ENCODE measurements around the gene NTSR2.

The NTSR2 gene

DNA sequence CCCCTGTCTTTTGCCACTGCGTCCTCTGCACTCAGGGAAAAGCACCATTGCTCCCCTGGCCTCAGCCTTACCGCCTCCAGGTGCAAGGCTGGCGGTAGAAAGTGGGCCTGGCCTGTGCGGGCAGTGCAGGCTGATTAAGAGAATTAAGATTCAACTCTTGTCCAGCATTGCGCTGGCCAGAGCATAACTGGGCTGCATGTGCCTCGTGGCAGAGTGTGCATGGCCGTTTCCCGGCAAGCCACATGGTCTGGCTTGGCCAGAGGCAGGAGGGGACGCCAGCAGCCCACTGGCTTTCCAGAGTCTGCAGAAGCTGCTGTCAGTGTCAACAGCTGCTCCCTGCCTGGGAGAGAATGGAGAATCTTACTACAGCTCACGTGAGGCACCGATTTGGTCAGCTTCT lies 12.3 kb downstream of the NTSR2 start:
- no peak for DNase-seq (ENCODE audit: low read depth)

DNA sequence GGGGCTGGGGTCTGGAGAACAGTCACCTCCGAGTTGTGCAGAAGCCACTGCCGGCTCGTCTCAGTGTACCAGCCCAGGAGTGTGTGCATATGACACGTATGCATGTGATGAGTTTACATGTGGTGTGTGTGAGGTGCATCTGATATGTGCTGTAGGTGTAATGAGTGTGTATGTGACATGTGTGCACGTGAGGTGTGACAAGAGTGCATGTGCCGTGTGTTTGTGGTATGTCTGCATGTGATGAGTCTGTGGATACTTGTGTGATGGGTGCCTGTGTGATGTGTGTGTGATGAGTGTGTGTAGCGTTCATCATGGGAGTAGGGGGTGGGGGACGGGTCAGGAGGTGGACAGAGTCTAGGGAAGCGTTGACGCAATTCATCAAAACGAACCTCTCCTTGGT lies 12.8 kb downstream of the NTSR2 start:
- no peak for DNase-seq (ENCODE audit: low read depth)

DNA sequence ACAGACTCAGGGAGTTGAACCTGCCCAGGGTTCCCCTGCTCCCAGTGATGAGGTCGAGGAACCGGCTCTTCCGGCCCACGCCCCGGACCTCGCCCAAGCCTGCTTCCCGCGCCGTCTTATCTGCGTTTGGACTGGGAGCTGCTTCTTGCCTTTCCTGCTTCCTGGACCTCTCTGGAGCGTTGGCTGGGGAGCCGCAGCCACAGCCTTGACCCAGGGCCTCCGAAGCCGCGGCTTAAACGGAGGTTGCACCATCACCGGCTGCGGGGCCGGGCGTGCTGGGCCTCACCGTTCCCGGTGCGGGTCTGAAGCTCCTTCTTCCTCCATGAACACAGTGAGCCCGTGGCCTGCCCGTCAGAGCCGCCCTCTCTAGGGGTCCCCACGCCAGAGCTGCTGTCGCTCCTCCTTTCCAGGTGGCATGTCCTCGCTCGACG lies 13.3 kb downstream of the NTSR2 start:
- DNase-seq (ENCODE audit: low read depth) = no peak

DNA sequence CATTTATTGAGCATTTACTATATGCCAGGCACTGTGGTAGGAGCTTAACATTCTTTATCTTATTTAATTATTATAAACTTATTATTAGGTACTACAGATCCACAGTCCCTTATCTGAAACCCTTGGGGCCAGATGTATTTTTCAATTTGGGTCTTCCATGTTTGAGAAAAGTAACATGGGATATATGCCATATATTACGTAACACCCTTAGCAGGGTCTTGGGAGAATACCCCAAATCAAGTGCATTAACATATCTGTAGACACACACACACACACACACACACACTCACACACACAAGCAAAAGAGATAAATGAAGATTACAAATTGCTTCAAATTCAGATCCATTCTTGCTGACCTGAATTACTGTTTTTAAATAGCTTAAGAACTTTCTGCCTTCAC lies 13.7 kb downstream of the NTSR2 start:
- DNase-seq (ENCODE audit: low read depth) = no peak

DNA sequence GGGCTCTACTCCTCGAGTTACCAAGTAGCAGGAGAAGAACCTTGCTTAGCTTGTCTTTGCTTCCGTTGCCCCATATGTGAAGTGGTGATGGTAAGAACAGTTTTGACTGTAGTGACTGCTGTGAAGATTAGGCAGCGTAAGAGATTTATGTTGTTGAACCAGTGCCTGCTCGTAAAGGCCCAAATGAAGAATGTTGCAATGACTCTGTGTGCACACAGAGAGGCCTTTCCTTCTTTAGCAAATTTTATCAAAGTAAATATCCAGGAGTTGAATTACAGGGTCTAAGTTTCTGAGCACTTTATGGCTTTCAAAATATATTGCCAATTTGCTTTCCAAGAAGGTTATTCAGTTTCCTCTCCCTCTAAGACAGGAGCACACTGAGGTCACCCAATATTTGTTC lies 14.5 kb downstream of the NTSR2 start:
- no peak for DNase-seq (ENCODE audit: low read depth)

DNA sequence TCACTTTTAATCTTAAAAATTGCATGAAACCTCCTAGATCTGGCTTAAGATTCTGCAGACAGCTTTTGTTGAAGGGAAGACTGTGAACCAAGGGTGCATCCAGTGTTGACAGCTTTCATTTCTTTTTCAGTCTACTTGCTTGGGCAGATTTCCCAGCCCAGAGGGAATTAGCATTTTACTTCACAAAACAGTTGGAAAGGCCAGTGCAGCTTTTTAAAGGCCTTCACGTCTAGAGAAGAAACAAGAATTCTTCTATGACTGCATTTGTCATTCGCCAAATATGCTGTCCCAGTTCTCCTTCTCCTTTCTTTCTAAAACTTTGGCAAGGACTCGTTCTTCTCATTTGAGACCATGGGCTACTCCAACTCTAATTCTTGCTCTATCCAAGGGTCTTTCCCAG lies 17.4 kb downstream of the NTSR2 start:
- peak; percentile 13 for DNase-seq (ENCODE audit: low read depth)

DNA sequence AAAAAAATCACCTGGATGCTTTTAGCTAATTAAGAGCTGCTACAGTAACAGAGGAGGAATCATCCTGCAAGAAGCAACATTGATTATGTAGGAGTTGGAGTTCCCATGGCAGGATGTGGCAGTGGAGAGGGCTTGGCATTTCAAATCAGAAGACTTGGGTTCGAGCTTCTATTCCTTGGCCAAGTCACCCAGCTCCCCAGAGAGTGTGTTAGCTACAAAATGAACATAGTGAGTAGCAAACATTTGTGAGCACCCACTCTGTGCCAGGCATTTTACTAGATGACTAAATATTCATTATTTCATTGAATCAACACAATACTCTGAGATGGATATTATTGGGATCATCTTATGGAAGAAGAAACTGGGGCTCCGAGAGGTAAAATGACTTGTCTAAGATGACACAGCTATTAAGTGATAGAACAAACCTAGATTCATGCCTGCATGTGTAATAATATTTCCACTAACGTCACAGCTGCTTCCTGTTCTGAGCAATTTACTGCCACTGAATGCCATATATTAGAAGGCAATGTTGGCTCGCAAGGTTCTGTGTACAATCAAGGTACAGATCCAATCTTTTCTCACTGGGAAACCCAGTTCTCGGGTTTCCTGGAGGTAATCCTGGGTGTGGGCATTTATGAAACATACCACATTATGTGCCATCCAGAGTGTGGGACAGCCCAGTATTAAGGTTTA lies 18.0 kb downstream of the NTSR2 start:
- no peak for DNase-seq (ENCODE audit: low read depth)

DNA sequence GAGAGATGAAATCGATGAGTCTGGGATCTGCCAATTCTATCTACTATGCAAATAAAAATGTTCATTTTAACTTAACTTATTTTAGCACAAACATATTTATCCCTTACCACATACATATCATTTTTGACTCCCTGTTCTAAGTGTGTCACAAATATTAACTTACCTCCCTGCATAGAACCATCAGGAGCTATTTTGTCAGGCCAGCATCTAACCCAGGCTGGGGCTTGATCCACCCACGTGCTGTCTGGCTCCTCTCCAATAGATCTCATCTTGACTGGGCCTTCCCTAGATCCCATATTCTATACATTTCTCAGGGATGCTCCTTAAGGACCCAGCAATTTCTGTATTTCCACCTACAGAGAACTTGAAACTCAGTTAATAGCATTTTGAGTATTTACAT lies 20.9 kb downstream of the NTSR2 start:
- DNase-seq (ENCODE audit: low read depth) = no peak

DNA sequence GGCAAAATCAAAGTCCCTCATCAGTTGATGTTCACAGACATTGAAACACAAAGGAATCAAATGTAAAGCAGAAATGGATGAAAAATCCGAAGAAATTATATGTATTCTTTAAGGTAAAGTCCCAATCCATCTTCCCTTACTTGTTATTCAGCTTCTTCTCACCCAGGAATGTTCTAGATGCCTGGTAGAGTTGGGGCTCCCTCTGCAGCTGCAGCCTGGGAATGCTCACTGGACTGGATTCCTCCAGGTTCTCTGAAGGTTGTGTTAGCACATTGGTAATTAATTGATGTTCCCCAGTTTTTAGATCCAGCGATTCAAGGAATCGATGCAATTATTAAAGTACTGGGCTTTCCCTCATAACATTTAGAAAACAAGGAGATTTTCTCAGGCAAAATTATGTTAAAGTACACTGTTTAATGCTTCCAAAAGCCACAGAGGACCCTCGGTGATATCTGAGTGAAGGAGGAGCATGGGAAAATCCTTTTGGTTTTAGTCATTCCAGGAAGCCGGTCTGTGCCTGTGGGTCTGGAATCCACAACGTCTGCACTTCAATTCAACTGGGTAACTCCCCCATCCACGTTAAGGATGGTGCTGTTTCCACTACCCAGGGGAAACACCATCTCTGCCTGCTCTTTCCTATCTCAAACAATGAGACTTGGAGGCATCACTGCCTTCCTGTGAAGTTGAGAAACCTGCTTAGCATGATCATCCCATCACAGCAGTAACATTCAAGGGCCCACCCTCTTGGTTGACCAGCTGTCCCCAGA lies 22.0 kb downstream of the NTSR2 start:
- no peak for DNase-seq (ENCODE audit: low read depth)

DNA sequence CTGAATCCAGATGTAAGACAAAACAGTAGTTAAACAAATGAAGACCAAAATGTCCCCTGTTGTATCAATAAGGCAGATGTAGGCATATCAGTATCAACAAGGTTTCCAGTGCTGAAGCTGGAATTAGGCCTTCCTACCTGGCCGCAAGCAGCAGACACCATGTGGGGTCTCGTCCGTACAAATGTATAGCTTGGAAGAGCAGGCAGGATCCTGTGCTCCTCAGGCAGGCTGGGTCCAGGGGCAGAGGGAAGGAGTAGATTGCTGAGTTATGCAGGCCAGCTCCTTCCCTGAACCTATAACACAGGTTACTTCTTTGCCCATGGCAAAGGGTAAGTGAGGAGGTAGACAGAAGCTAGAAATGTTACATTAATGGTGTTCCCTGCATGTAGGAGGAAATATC lies 23.5 kb downstream of the NTSR2 start:
- DNase-seq (ENCODE audit: low read depth) = no peak

DNA sequence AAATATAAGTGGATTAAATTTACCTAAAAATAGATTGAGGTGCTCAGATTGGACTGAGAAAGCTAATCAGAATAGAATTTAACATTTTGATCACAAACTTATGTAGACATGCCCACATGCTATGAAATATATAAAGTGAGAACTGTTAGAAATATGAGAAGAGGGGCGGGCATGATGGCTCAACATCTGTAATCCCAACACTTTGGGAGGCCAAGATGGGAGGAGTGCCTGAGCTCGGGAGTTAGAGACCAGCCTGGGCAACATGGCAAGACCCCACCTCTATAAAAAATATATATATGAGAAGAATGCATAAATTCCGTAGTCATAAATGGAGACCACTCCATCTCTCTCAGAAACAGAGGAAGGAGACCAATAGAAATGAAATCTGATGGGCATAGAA lies 25.7 kb downstream of the NTSR2 start:
- DNase-seq (ENCODE audit: low read depth) = no peak

DNA sequence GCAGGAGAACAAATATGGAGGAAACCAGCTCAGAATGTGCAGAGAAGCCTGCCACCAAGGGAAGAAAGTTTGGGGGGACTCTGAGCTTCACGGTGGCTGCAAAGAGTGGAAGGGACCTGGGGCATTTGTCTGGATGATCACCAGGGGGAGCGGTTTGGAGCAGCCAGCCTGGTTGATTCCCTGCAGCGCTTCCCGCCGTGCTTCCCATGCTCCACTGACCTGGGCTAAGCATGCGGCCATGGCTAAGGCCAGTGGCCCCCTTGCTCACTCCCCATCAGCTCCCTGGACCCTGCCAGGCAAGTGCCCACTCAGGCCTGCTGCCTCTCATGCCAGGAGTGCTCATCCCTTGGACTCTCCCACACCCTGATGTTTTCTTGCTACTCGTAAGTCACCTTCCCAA lies 27.0 kb downstream of the NTSR2 start:
- DNase-seq (ENCODE audit: low read depth) = no peak

DNA sequence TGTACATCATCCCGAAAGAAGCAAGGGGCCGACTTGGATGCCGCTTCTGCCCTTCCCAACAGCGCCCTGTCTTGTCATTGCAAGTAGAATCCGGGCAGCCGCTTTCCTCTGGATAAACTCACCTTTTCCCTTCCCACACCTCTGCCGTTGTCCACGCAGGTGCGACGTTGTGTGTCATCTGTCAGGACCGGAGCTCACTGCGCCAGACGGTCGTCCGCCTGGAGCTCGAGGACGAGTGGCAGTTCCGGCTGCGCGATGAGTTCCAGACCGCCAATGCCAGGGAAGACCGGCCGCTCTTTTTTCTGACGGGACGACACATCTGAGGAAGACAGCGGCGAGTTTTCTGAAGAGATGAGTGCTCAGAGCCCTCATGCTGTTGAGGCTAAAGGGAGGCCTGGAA lies 29.9 kb downstream of the NTSR2 start:
- no peak for DNase-seq (ENCODE audit: low read depth)

DNA sequence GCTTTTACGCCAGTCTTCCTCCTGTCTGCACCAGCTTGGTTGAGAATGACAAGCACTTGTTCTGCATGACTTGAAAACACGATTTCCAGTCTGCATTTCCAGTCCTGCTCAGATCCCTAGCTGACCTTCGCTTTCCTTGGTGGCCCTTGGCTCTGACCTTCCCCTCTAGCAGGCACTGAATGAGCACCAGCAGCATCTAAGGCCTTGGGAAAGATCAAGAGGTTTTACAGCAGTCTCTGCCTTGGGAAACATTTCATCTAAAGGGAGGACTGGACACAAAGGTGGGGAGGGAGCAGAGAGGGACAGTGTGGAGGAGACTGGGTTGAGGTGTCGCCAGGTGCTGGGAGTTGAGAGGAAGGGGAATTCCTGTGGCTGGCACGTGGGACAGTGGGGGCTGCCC lies 30.5 kb downstream of the NTSR2 start:
- no peak for DNase-seq (ENCODE audit: low read depth)

DNA sequence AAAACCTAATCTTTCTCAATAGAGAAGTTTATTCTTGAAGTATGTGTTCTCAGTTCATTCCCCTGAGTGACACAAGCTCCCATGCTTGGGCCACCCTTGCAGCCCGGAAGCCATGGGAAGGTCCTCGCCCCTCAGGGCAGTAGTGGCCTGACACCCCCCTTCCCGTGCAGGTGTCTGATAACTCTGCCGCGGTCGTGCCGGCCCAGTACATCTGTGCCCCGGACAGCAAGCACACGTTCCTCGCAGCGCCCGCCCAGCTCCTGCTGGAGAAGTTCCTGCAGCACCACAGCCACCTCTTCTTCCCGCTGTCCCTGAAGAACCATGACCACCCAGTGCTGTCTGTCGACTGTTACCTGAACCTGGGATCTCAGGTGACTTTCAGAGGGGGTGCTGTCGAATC lies 32.4 kb downstream of the NTSR2 start:
- no peak for DNase-seq (ENCODE audit: low read depth)

DNA sequence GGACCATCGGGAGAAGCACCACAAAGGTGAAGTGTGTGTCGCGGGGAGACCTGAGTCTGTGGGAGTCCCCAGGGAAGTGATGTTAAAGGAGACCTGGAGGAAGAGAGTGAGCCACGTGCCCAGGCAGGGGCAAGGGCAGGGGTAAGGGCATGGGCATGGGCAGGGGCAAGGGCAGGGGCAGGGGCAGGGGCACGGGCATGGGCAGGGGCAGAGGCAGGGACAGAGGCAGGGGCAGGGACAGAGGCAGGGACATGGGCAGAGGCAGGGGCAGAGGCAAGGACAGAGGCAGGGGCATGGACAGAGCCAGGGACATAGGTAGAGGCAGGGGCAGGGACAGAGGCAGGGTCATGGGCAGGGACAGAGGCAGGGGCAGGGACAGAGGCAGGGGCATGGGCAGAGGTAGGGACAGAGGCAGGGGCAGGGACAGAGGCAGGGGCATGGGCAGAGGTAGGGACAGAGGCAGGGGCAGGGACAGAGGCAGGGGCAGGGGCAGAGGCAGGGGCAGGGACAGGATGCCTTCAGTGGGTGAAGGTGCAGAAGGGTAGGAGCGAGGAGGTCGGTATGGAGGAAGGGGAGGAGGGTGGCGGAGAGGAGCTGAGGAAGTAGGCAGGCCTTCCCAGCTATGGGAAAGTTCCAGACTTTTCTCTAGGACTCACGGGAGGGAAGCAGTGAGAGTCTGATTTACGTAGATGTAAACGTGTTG lies 33.3 kb downstream of the NTSR2 start:
- DNase-seq (ENCODE audit: low read depth) = no peak

DNA sequence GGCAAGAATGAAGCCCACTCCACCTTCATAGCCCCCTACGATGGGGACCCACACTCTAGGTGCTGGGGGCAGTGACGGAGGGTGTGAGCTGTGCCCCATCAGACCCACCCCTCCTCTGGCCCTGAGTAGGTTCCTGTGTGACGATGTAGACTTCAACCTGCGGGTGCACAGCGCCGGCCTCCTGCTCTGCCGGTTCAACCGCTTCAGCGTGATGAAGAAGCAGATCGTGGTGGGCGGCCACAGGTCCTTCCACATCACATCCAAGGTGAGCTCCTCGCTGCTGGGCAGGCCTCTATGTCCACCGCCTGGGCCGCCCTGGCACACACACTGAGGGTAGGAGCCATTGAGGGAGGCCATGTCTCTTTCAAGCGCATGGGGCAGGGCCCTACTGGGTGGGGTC lies 34.9 kb downstream of the NTSR2 start:
- no peak for DNase-seq (ENCODE audit: low read depth)

DNA sequence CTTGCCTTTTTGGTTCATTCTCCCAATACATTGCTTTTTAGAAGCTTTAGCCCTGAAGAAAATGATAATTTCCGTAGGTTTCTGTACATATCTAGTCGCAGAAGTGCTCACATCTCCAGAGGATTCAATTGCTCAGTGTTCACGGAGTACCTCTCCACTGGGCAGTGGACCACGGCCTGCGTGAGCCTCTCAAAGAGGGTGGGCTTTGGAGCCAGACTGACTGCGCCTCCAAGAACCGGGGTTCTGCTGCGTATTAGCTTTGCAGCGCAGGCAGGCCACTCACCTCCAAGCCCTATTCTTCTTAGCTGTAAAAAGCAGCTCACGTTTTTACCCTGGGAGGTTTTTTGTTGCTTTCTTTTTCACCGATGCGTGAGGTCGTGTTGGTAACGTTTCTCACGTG lies 35.4 kb downstream of the NTSR2 start:
- no peak for DNase-seq (ENCODE audit: low read depth)

DNA sequence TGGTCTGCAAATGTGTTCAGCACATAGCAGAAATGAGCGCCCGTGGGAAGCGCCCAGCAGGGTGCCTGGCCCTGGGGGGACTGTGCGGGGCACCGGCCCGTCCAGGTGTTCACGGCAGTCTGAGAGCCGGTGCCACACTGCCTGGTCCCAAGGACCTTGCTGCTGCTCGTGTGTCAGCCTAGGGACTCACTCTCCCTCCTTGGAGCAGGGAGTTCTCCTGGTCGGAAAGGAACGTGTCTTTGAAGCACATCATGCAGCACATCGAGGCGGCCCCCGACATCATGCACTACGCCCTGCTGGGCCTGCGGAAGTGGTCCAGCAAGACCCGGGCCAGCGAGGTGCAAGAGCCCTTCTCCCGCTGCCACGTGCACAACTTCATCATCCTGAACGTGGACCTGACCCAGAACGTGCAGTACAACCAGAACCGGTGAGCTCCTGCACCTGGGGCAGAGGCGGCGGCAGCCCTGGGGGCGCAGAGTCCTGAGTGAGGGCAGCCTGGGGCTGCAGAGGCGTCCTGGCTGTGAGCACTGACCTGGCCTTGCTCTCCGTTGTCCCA lies 36.0 kb downstream of the NTSR2 start:
- DNase-seq (ENCODE audit: low read depth) = no peak

DNA sequence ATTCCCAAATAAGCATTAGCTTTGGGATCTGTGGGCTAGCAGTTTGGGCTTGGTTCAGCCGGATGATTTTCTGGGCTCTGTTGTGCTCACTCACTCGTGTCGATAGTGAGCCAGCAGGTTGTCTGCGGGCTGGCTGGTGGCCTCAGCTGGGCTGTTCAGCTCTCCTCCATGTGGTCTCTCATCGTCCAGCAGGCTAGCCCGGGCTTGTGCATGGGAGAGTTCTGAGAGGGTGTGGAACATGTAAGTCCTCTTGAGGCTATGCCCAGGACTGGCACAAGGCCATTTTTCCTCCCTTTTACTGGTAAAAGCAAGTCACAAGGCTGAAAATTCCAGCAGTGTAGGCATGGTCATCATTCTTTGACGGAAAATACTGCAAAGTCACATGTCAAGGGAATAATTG lies 38.5 kb downstream of the NTSR2 start:
- DNase-seq (ENCODE audit: low read depth) = no peak

DNA sequence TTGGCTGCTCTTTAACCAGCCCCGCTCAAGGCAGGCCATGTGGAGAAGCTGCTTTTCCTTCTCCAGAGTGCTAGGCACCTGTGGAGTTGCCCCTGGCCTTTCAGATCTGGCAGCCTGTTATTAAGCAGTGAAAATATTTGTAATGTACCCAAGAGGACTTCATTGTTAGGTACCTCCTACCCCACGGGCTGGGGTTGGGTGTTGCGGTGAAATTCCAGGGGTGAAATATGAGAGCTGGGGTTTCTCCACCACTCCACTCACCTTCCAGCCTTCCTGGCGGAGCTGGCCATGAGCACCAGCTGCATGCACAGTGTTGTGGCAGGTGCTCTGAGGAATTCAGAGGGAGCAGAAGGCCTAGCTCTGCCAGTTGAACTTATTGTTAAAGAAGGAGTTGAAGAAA lies 39.1 kb downstream of the NTSR2 start:
- no peak for DNase-seq (ENCODE audit: low read depth)

DNA sequence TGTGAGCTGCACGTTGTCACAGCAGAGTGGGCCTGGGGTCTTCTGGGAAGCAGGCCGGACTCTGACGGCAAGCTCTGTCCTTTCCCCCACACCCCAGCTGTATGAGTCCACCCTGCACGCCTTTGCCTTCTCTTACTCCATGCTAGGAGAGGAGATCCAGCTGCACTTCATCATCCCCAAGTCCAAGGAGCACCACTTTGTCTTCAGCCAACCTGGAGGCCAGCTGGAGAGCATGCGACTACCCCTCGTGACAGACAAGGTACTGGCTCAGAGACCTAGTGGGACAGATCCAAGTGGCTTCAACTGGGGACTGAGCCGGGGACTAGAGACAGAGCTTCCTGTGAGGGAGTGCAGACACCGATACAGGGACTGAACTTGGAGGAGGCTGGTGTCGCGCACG lies 40.1 kb downstream of the NTSR2 start:
- no peak for DNase-seq (ENCODE audit: low read depth)

DNA sequence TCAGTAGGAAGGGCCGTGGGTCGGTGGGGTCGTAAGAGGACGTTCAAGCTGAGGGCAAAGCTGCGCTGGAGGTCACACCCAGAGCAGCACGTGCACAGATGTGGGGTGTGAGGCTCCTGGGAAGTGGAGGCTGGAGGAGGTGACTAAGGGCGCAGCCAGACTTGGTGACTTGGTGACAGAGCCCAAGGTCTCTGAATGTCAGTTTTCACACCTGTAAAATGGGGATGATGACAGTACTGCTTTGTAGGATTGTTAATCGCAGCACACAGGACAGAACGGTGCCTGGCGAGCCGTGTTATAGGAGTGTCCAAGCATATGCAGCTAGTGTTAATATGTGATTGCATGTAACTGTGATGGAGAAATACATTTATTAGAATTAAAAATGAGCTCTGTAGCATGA lies 40.8 kb downstream of the NTSR2 start:
- no peak for DNase-seq (ENCODE audit: low read depth)
